ENCODE measurements around the gene IRF2BP2. TPM values are rescaled to one million over a fixed set of nuclear protein-coding genes. Genes with fewer than 3 reads are reported as not detected.

The IRF2BP2 gene
- total RNA-seq, 4 donors from 2014 or later = 106 to 125 (median 115) TPM

DNA sequence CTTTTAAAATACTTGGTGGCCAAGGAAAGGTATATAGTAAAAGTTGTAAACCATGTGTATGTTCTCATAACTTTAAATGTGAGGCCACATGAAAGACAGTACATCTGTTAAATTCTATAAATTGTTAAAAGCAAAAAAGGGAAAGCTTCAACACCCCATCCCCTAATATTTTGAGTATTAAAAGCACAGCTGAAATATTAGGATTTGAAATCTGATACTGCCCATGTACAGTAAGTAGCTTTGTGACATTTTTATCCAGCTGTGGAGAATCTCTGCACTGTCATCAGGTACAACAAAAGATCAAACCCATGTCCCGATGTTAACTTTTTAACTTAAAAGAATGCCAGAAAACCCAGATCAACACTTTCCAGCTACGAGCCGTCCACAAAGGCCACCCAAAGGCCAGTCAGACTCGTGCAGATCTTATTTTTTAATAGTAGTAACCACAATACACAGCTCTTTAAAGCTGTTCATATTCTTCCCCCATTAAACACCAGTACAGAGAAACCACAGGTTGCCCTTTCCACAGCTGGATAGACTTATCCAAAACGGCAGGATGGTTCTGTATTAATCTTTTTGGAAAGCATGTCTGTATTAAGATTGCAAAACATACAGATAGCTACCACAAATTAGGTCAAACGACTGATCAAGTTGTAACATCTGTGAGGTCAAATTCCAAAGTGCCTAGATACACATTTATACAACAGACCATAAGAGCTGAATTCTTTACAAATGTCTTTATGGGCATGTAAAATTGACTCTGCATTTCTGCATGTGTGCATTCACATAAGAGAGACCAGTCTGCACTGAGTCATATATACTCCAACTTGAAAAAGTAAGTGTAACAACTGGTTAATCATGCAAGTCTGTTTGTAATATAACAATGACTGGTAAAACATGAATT, 5.2 kb downstream of the IRF2BP2 start:
- intact Hi-C loops (cut with DNase I) = loop anchor here (5.0 kb wide), 3 partner anchors 67 to 318 kb away; no protein-coding TSS in a partner anchor
- H3K4me1 ChIP-seq = peaks cover 34 to 40% of the 10 kb centered on the region in 2 donors
- H3K9me3 ChIP-seq = no peaks in the 10 kb centered on the region
- TF ChIP-seq, protein P1, sequence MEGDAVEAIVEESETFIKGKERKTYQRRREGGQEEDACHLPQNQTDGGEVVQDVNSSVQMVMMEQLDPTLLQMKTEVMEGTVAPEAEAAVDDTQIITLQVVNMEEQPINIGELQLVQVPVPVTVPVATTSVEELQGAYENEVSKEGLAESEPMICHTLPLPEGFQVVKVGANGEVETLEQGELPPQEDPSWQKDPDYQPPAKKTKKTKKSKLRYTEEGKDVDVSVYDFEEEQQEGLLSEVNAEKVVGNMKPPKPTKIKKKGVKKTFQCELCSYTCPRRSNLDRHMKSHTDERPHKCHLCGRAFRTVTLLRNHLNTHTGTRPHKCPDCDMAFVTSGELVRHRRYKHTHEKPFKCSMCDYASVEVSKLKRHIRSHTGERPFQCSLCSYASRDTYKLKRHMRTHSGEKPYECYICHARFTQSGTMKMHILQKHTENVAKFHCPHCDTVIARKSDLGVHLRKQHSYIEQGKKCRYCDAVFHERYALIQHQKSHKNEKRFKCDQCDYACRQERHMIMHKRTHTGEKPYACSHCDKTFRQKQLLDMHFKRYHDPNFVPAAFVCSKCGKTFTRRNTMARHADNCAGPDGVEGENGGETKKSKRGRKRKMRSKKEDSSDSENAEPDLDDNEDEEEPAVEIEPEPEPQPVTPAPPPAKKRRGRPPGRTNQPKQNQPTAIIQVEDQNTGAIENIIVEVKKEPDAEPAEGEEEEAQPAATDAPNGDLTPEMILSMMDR (IDR thresholded peaks at IDR 0.05) = no peak
- peak in 1 of 2 donors; percentile 47 for TF ChIP-seq POLR2A (IDR thresholded peaks at IDR 0.05)
- DNase-seq = no peak
- 0 to 2% methylated on average over 6 of the region's 6 CpGs for WGBS, 2 donors
- H3K4me3 ChIP-seq (replicated peaks in 1 of 3) = peak overlapping the region in 2 of 3 donors; percentile 28 to 88
- no peaks in the 10 kb centered on the region for H3K27me3 ChIP-seq
- peak overlapping the region; percentile 99 to 100 (median 100) for H3K27ac ChIP-seq
- peaks cover 18 to 27% of the 10 kb centered on the region in 2 donors for H3K36me3 ChIP-seq

DNA sequence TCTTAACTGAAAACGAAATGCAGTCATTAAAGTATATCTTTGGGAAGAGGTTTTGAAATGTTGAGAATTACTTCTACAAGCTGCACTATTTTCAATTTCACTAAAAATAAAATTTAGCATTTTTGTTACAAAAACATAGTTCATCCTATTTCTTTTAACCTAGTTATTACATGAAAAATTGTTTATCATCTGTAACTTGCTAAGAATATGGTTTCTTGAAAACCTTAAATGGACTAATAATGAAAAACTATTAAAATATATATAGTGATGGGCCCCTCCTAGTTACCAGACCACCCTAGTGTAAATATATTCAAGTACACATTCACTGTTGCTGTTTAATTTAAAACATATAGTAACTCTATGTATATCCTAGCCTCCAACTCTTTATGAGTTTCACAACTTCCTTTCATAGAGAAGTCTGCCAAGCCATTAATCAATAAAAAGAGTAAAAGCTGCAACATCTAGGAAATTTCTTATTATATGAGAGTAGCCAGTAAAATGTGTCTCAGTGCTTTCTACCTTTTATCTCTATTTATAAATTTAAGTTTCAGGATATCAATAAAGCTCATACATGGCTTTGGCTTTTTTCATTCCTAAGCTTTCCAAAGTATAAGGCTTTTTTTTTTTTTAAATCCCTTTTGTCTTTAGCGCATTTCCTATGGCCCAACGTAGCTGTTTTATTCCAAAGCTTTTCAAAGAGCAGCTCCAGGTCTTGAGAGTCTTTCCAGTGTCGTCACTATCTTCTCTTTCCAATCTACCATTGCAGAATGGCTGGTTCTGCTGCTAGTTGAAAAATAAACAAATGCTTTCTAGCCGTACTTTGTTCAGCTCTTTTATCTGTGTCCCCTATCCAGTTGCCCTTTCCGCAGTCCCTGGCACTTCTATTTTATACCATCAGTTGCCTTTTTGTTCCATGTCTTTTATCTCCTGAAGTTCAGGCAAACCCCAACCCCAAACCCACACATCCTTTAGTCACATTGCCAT, 6.5 kb downstream of the IRF2BP2 start:
- WGBS, 2 donors = 1 to 2% methylated on average over 6 of the region's 6 CpGs
- H3K4me1 ChIP-seq = peaks cover 44 to 52% of the 10 kb centered on the region in 2 donors

DNA sequence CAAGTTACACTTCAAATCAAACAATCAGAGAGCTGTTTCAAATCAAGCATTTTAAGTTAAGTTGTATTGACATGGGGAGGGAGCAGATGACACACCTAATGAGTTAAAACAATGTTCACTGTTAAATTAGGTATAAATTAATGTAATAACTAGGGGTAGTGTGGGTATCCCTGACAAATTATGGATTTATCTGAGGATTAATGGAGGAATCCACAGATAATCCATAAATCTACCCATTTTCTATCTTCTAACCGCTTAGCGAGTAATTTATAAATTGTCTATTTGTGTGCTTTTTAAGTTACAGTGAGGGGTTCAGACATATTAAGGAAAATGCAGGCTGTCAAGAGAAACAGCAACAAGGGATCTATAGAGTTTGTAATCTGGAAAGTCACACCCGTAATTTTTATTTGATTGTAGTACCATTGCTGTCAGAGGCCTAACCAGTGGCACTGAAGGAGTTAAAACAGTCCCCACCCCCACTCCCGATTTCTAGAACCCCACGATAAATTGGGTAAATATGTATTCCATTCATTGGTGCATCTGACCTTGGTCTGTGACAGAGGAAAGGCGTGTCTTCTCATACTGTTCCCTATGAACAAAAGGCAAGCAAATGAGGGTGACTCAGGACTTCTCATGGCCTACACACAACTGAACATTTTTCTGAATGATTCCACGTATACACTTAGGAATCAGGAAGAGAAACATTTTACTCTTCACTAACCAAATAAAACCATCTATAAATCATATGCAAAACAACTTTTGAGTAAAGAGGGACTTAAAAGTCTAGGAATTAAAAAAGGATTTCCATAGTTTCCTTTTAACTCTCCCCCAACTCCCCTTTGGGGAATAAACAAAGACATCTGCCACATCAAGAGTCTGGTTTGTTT, 7.4 kb downstream of the IRF2BP2 start:
- Histone ChIP-seq H3K4me3 (replicated peaks in 1 of 3) (peak overlapping the region in 1 of 3 donors; percentile 3), H3K4me1 (peaks cover 49 to 53% of the 10 kb centered on the region in 2 donors), H3K27ac (peak overlapping the region; percentile 99 to 100 (median 100)), H3K27me3 (no peaks in the 10 kb centered on the region), H3K36me3 (peaks cover 10 to 14% of the 10 kb centered on the region in 2 donors), H3K9me3 (no peaks in the 10 kb centered on the region)
- WGBS, 2 donors = 43 to 47% methylated on average over 7 of the region's 7 CpGs
- peak; percentile 21 to 26 for DNase-seq
- intact Hi-C loops (cut with DNase I) = no loop called here
- TF ChIP-seq POLR2A (IDR thresholded peaks at IDR 0.05) = peak in 1 of 2 donors; percentile 77
- TF ChIP-seq, protein P1 (IDR thresholded peaks at IDR 0.05) = no peak

More for the DNA sequence above, 6.5 kb downstream of the IRF2BP2 start:
- Histone ChIP-seq H3K27ac (peak overlapping the region; percentile 99 to 100 (median 100)), H3K27me3 (no peaks in the 10 kb centered on the region), H3K9me3 (no peaks in the 10 kb centered on the region), H3K36me3 (peaks cover 15 to 20% of the 10 kb centered on the region in 2 donors), H3K4me3 (replicated peaks in 1 of 3) (peak overlapping the region in 2 of 3 donors; percentile 3 to 4)
- TF ChIP-seq POLR2A (IDR thresholded peaks at IDR 0.05) = peak in 1 of 2 donors; percentile 88
- TF ChIP-seq, protein P1 (IDR thresholded peaks at IDR 0.05) = no peak
- no peak for DNase-seq
- intact Hi-C loops (cut with DNase I) = no loop called here

DNA sequence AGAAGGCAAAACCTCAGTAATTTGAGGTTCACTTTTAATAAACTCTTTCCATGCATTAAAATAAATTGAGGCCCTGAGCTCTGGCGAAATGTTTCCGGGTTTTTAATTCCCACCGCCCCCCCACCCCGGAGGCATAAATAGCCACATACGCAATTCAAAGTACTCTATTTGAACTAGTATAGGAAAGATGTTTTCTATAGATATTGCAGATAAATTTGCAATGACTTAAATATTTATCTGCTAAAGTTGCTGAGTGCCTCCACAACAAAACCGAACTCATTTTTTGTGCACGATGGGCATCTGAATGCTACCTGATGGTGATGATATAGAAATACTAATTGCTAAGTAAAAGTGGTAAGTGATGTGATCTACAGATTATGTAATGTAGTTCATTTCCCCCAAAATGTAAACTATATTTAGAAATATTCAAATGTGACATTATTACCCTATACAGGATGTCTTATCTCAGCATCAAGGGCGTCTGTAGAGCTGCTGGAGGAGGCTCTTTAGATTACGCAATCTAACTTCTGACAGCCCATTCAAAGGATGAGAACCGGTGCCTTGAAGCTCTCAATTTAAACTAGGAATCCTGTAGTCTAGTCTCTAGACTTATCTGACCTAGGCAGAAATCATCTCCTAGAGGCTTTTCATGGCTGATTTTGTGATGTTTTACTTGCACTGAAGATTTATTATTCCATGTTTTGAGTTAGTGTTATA, 8.5 kb downstream of the IRF2BP2 start:
- H3K9me3 ChIP-seq = no peaks in the 10 kb centered on the region
- TF ChIP-seq POLR2A (IDR thresholded peaks at IDR 0.05) = no peak
- TF ChIP-seq, protein P1 (IDR thresholded peaks at IDR 0.05) = no peak
- peaks cover 0 to 3% of the 10 kb centered on the region in 2 donors for H3K36me3 ChIP-seq
- no peak overlapping the region for H3K4me3 ChIP-seq (replicated peaks in 1 of 3)
- H3K4me1 ChIP-seq = peaks cover 49% of the 10 kb centered on the region in 2 donors
- H3K27ac ChIP-seq = peak overlapping the region; percentile 99 to 100 (median 100)
- 36 to 48% methylated on average over 10 of the region's 10 CpGs for WGBS, 2 donors
- intact Hi-C loops (cut with DNase I) = no loop called here
- no peak for DNase-seq
- H3K27me3 ChIP-seq = no peaks in the 10 kb centered on the region

Measured in thyroid gland (tissue), 4 donors.